ENCODE measurements around the gene CCDC93. TPM values are rescaled to one million over a fixed set of nuclear protein-coding genes. Genes with fewer than 3 reads are reported as not detected.

Gene CCDC93
- total RNA-seq, 1 experiment from 2014 or later: 18.7 TPM

- intact Hi-C loops (cut with micrococcal nuclease): no loop called here
- Histone ChIP-seq H3K4me2 (ENCODE audit: low read length) (no peak overlapping the region), H3K79me2 (ENCODE audit: insufficient read depth, low read length) (no peaks in the 10 kb centered on the region), H3K27me3 (ENCODE audit: insufficient read depth, low read length) (no peaks in the 10 kb centered on the region), H3K9me3 (ENCODE audit: control insufficient read depth in 1 of 2, insufficient read depth in 1 of 2, low read depth in 1 of 2, low read length in 2 of 2) (no peaks in the 10 kb centered on the region), H2AFZ (ENCODE audit: low read depth, low read length, poor library complexity, severe bottlenecking) (no peak overlapping the region), H3K4me1 (ENCODE audit: control insufficient read depth in 1 of 2, insufficient read depth in 2 of 2, low read length in 2 of 2) (no peaks in the 10 kb centered on the region), H3K9me2 (ENCODE audit: insufficient read depth) (no peaks in the 10 kb centered on the region), H3K4me3 (replicated peaks in 1 of 2; ENCODE audit: low read depth in 1 of 2, low read length in 2 of 2) (no peak overlapping the region), H3K27ac (ENCODE audit: low read depth, low read length) (no peak overlapping the region), H3K36me3 (ENCODE audit: control insufficient read depth in 1 of 2, insufficient read depth in 2 of 2, low read length in 2 of 2) (peaks cover 0 to 4% of the 10 kb centered on the region in 2 experiments; a peak in 1 of 4 replicates), H4K20me1 (ENCODE audit: insufficient read depth) (no peaks in the 10 kb centered on the region), H3K9ac (ENCODE audit: low read length) (no peak overlapping the region)
- no peak for ATAC-seq
- ChIA-PET POLR2A (no interaction called here), RAD21 (ENCODE audit: low non-redundant PET in 1 of 2, low total read pairs in 2 of 2, uncharacterized antibody in 2 of 2, unreplicated experiment in 2 of 2) (no interaction called here), CTCF (interaction anchor here (2.4 kb wide), 1 partner anchor 42 kb away, joined by 5 read pairs; no protein-coding TSS in a partner anchor)
- no peak for DNase-seq (ENCODE audit: low read depth, low spot score)
- BruUV-seq (replicated peaks): no TSS peak
- TF ChIP-seq SP1 (IDR thresholded peaks at IDR 0.05; ENCODE audit: low read depth): no peak
- TF ChIP-seq JUND (IDR thresholded peaks at IDR 0.05): no peak
- TF ChIP-seq ZNF274 (IDR thresholded peaks at IDR 0.05; ENCODE audit: low read depth, low read length): no peak
- no peak for TF ChIP-seq SRF (IDR thresholded peaks at IDR 0.05; ENCODE audit: low read depth)
- no peak for TF ChIP-seq EZH2 (IDR thresholded peaks at IDR 0.05)
- no peak for TF ChIP-seq POLR2AphosphoS5 (IDR thresholded peaks at IDR 0.05; ENCODE audit: low read depth, low read length)
- TF ChIP-seq ATF3 (IDR thresholded peaks at IDR 0.05): no peak
- no peak for TF ChIP-seq RAD21 (IDR thresholded peaks at IDR 0.05; ENCODE audit: low read depth)
- TF ChIP-seq TCF7L2 (IDR thresholded peaks at IDR 0.05; ENCODE audit: borderline replicate concordance, extremely low read depth, insufficient read depth, insufficient read length): no peak
- TF ChIP-seq POLR2A (IDR thresholded peaks at IDR 0.05; ENCODE audit: borderline replicate concordance, extremely low read depth, insufficient read depth, insufficient read length): no peak
These were observed 52.7 kb downstream of the CCDC93 start for GRCh38 chr2:117961201-117961600.

- Histone ChIP-seq H2AFZ (ENCODE audit: low read depth, low read length, poor library complexity, severe bottlenecking) (no peak overlapping the region), H3K27me3 (ENCODE audit: insufficient read depth, low read length) (no peaks in the 10 kb centered on the region), H3K36me3 (ENCODE audit: control insufficient read depth in 1 of 2, insufficient read depth in 2 of 2, low read length in 2 of 2) (peaks cover 3 to 4% of the 10 kb centered on the region in 2 experiments; a peak in 1 of 4 replicates), H3K9ac (ENCODE audit: low read length) (no peak overlapping the region), H3K4me1 (ENCODE audit: control insufficient read depth in 1 of 2, insufficient read depth in 2 of 2, low read length in 2 of 2) (no peaks in the 10 kb centered on the region), H3K9me2 (ENCODE audit: insufficient read depth) (no peaks in the 10 kb centered on the region), H3K4me2 (ENCODE audit: low read length) (no peak overlapping the region), H4K20me1 (ENCODE audit: insufficient read depth) (no peaks in the 10 kb centered on the region), H3K79me2 (ENCODE audit: insufficient read depth, low read length) (no peaks in the 10 kb centered on the region), H3K9me3 (ENCODE audit: control insufficient read depth in 1 of 2, insufficient read depth in 1 of 2, low read depth in 1 of 2, low read length in 2 of 2) (no peaks in the 10 kb centered on the region), H3K4me3 (replicated peaks in 1 of 2; ENCODE audit: low read depth in 1 of 2, low read length in 2 of 2) (no peak overlapping the region), H3K27ac (ENCODE audit: low read depth, low read length) (no peak overlapping the region)
- intact Hi-C loops (cut with micrococcal nuclease): no loop called here
- no TSS peak for BruUV-seq (replicated peaks)
- ChIA-PET POLR2A (no interaction called here), CTCF (no interaction called here), RAD21 (ENCODE audit: low non-redundant PET in 1 of 2, low total read pairs in 2 of 2, uncharacterized antibody in 2 of 2, unreplicated experiment in 2 of 2) (no interaction called here)
- ATAC-seq (no peak), DNase-seq (ENCODE audit: low read depth, low spot score) (no peak)
- TF ChIP-seq CBX3 (IDR thresholded peaks at IDR 0.05; ENCODE audit: low read depth): no peak
- TF ChIP-seq TCF7L2 (IDR thresholded peaks at IDR 0.05; ENCODE audit: borderline replicate concordance, extremely low read depth, insufficient read depth, insufficient read length): no peak
- TF ChIP-seq EGR1 (IDR thresholded peaks at IDR 0.05; ENCODE audit: low read depth): no peak
- no peak for TF ChIP-seq SRF (IDR thresholded peaks at IDR 0.05; ENCODE audit: low read depth)
- no peak for TF ChIP-seq RAD21 (IDR thresholded peaks at IDR 0.05; ENCODE audit: low read depth)
- no peak for TF ChIP-seq FOSL1 (IDR thresholded peaks at IDR 0.05; ENCODE audit: low read depth)
These were observed 53.6 kb downstream of the CCDC93 start for GRCh38 chr2:117960231-117960630.
